SK-N-MC (cell line): ENCODE results near the gene CPEB1.
"Not testable (repeated sequence)": the region's sequence is repeated elsewhere in the genome, so short reads cannot be mapped to it uniquely, and the experiment has no call there.

ENCODE experiments used
- EZH2 ChIP-seq: fragments of 200-600 bp; sonication (generic); IDR thresholded peaks from one replicate; pipeline ENCODE4 v1.6.1; 2017; ENCODE audit warnings: antibody characterized with exemption
- POLR2AphosphoS5 ChIP-seq: IDR thresholded peaks from 2 replicates; pipeline ENCODE4 v1.6.1; 2012; ENCODE audit warnings: mild to moderate bottlenecking, low read depth, low read length, borderline replicate concordance

DNA sequence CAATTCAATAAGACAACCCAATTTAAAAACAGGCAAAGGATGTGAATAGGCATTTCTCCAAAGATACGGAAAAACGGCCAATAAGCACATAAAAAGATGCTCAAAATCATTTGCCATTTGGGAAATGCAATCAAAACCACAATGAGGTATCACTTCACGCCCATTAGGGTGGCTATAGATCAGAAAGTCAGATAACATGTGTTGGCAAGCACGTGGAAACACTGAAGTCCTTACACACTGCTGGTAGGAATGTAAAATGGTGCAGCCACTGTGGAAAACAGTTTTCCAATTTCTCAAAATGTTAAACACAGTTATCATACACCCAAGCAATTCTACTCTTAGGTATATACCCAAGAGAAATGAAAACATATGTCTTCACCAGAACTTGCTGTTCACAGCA, 146.4 kb downstream of the CPEB1 start:
- not testable (repeated sequence) for TF ChIP-seq POLR2AphosphoS5, EZH2
